ENCODE data around the gene ANKS1B. TPM values are rescaled to one million over a fixed set of nuclear protein-coding genes. Genes with fewer than 3 reads are reported as not detected.

ANKS1B gene
- total RNA-seq, 1 experiment from 2014 or later = 18.8 TPM

DNA sequence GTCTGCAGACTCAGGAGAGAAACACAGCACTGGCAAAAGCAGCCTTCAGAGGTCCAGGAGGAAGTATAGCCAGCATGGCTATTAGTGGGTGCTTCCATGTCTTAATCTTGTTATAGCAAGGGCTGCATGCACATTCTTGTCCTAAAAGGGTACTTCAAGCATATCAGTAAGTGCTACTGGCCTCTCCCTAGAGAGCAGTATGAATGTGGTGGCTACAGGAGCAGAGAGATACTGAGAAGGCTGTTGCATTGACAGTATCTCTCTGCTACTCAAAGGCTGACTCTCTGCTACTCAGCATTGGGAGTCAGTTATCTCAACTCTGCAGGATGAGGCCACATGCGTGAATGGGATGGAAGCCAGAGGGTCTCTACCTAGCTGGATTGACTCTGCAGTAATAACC is 335.2 kb downstream of the ANKS1B start:
- Mint-ChIP-seq H3K4me3 (ENCODE audit: unreplicated experiment) (no peak overlapping the region), H3K36me3 (ENCODE audit: insufficient read depth, unreplicated experiment) (peaks cover 12% of the 10 kb centered on the region), H3K27ac (ENCODE audit: low read depth, unreplicated experiment) (no peak overlapping the region), H3K27me3 (ENCODE audit: insufficient read depth, unreplicated experiment) (no peaks in the 10 kb centered on the region), H3K9me3 (ENCODE audit: unreplicated experiment) (no peaks in the 10 kb centered on the region), H3K4me1 (ENCODE audit: insufficient read depth, unreplicated experiment) (no peaks in the 10 kb centered on the region)
- intact Hi-C loops (cut with micrococcal nuclease) = no loop called here
- DNase-seq (ENCODE audit: unreplicated experiment) = no peak
- BruUV-seq (replicated peaks) = no TSS peak
- POLR2A ChIA-PET = no interaction called here
- CTCF ChIA-PET = no interaction called here
- TF ChIP-seq, protein P1, sequence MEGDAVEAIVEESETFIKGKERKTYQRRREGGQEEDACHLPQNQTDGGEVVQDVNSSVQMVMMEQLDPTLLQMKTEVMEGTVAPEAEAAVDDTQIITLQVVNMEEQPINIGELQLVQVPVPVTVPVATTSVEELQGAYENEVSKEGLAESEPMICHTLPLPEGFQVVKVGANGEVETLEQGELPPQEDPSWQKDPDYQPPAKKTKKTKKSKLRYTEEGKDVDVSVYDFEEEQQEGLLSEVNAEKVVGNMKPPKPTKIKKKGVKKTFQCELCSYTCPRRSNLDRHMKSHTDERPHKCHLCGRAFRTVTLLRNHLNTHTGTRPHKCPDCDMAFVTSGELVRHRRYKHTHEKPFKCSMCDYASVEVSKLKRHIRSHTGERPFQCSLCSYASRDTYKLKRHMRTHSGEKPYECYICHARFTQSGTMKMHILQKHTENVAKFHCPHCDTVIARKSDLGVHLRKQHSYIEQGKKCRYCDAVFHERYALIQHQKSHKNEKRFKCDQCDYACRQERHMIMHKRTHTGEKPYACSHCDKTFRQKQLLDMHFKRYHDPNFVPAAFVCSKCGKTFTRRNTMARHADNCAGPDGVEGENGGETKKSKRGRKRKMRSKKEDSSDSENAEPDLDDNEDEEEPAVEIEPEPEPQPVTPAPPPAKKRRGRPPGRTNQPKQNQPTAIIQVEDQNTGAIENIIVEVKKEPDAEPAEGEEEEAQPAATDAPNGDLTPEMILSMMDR (IDR thresholded peaks at IDR 0.05; ENCODE audit: unreplicated experiment) = no peak

DNA sequence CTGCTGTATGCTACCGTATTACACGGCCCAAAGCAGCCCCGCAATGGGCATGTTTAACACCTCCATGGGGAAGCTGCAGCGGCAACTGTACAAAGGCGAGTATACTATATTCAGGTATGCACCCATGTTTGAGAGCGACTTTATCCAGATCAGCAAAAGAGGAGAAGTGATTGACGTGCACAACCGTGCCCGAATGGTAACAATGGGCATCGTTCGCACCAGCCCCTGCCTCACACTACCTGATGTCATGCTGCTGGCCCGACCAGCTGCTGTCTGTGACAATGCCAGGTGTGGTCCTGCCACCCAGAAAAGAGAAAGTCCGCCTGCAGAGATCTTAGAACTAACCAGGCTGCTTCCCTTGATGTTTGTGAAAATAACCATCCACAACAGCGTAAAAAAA is 336.6 kb downstream of the ANKS1B start:
- ChIA-PET CTCF (interaction anchor here (1.3 to 1.5 kb wide), 2 partner anchors 10 to 50 kb away, joined by 3 to 4 read pairs; no protein-coding TSS in a partner anchor), POLR2A (no interaction called here)
- Mint-ChIP-seq H3K36me3 (ENCODE audit: insufficient read depth, unreplicated experiment) (peaks cover 12% of the 10 kb centered on the region), H3K4me1 (ENCODE audit: insufficient read depth, unreplicated experiment) (no peaks in the 10 kb centered on the region), H3K27ac (ENCODE audit: low read depth, unreplicated experiment) (no peak overlapping the region), H3K4me3 (ENCODE audit: unreplicated experiment) (no peak overlapping the region), H3K27me3 (ENCODE audit: insufficient read depth, unreplicated experiment) (no peaks in the 10 kb centered on the region), H3K9me3 (ENCODE audit: unreplicated experiment) (no peaks in the 10 kb centered on the region)
- intact Hi-C loops (cut with micrococcal nuclease) = no loop called here
- no peak for DNase-seq (ENCODE audit: unreplicated experiment)
- BruUV-seq (replicated peaks) = no TSS peak
- TF ChIP-seq, protein P1 (IDR thresholded peaks at IDR 0.05; ENCODE audit: unreplicated experiment) = no peak

DNA sequence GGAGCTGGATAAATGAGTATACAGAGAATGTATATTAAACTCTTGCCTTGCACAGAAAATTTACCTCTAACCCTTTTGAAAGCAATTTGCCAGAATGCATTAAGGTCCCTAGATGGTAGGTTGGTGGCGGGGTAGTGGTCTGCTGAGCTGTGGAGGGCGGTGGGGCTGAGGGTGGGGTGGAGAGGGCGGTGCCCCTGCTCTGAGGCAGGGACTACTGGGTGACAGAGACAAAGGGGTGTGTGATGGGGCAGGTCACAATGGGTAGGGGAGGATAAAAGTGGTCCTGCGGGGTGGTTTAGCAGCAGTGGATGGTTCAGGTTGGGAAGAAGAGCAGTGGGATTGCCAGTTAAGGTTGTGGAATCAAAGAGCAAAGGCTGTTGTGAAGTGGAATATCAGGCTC is 337.3 kb downstream of the ANKS1B start, which contains the start of gene GARIN6:
Gene GARIN6 (plus strand): TSS at position 301 of the 400 bp plus-strand sequence. CDS start 422 bp downstream, outside the sequence.
- DNase-seq (ENCODE audit: unreplicated experiment) = no peak
- CTCF ChIA-PET = interaction anchor here (0.7 to 1.3 kb wide), 2 partner anchors 18 to 51 kb away, joined by 3 to 4 read pairs; no protein-coding TSS in a partner anchor
- BruUV-seq (replicated peaks) = no TSS peak
- H3K27ac Mint-ChIP-seq (ENCODE audit: low read depth, unreplicated experiment) = no peak within 1 kb of the TSS
- peaks cover 12% of the 10 kb centered on the region for H3K36me3 Mint-ChIP-seq (ENCODE audit: insufficient read depth, unreplicated experiment)
- TF ChIP-seq, protein P1 (IDR thresholded peaks at IDR 0.05; ENCODE audit: unreplicated experiment) = no peak
- no peak within 1 kb of the TSS for H3K4me3 Mint-ChIP-seq (ENCODE audit: unreplicated experiment)
- no peaks in the 10 kb centered on the region for H3K4me1 Mint-ChIP-seq (ENCODE audit: insufficient read depth, unreplicated experiment)
- intact Hi-C loops (cut with micrococcal nuclease) = no loop called here
- H3K27me3 Mint-ChIP-seq (ENCODE audit: insufficient read depth, unreplicated experiment) = no peaks in the 10 kb centered on the region
- no peaks in the 10 kb centered on the region for H3K9me3 Mint-ChIP-seq (ENCODE audit: unreplicated experiment)
- POLR2A ChIA-PET = no interaction called here

DNA sequence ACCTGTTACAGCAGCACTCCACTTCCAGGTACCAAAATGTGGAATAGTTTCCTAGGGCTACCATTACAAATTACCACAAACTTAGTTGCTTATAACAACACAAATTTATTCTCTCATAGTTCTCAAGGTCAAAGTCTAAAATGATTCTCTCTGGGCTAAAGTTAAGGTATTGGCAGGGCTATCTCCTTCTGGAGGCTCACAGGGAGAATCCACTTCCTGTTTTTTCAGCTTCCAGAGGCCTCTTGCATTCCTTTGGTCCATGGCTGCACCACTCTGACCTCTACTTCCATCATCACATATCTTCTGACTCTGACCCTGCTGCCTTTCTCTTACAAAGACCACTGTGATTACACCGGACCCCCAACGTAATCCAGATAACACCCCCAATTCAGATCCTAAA is 340.1 kb downstream of the ANKS1B start:
- POLR2A ChIA-PET = no interaction called here
- BruUV-seq (replicated peaks) = no TSS peak
- Mint-ChIP-seq H3K9me3 (ENCODE audit: unreplicated experiment) (no peaks in the 10 kb centered on the region), H3K36me3 (ENCODE audit: insufficient read depth, unreplicated experiment) (peaks cover 10% of the 10 kb centered on the region), H3K27ac (ENCODE audit: low read depth, unreplicated experiment) (no peak overlapping the region), H3K4me1 (ENCODE audit: insufficient read depth, unreplicated experiment) (no peaks in the 10 kb centered on the region), H3K27me3 (ENCODE audit: insufficient read depth, unreplicated experiment) (no peaks in the 10 kb centered on the region), H3K4me3 (ENCODE audit: unreplicated experiment) (no peak overlapping the region)
- CTCF ChIA-PET = interaction anchor here (0.6 kb wide), 1 partner anchor 52 kb away, joined by 3 read pairs; no protein-coding TSS in a partner anchor
- DNase-seq (ENCODE audit: unreplicated experiment) = no peak
- intact Hi-C loops (cut with micrococcal nuclease) = no loop called here
- TF ChIP-seq, protein P1 (IDR thresholded peaks at IDR 0.05; ENCODE audit: unreplicated experiment) = no peak

Data from MCF 10A (cell line).